H1 (cell line): Measurements from ENCODE around the gene FREM1. TPM values are rescaled to one million over a fixed set of nuclear protein-coding genes. Genes with fewer than 3 reads are reported as not detected.

Experiments used
- SRF ChIP-seq: IDR thresholded peaks from 2 replicates; pipeline ENCODE4 v1.6.1; 2011; ENCODE audit warnings: mild to moderate bottlenecking, low read depth, low read length, moderate library complexity
- TAF7 ChIP-seq: optimal IDR thresholded peaks from 2 replicates; pipeline ENCODE3; 2011; ENCODE audit warnings: low read depth, mild to moderate bottlenecking, inconsistent platforms, low read length, moderate library complexity, borderline replicate concordance
- polyA plus RNA-seq, 7 experiments: library from polyadenylated mRNA; depleted of rRNA in 3 of 7; stranded (reverse) in 5 of 7; unstranded in 2 of 7; fragments of >200 nt in 5 of 7; fragments of 200-250 nt in 2 of 7; gene quantifications; 1 replicate in 5 of 7; 2 replicates in 1 of 7; 4 replicates in 1 of 7; pipeline versions ENCODE4 v1.2.1 to v1.2.3, GENCODE V29; 2011 to 2013; ENCODE audit warnings: missing spikeins in 2 of 7, mixed read lengths in 2 of 7
- total RNA-seq: library from RNA; stranded (reverse); fragmentation: NEBNext Ultra II Directional; extraction: Animal tissue kit (Norgen Biotek cat#: 25700); gene quantifications from 2 replicates; pipeline ENCODE4 v1.2.1, GENCODE V29; 2021

FREM1 gene
- total and polyA plus RNA-seq, 2 of the 8 experiments (the other 6 are each of a cell fraction or from before 2014, with no cell fraction given), result 2.6 to 3.1 TPM

GRCh38 chr9:14906000-14906399, 4.2 kb downstream of the FREM1 start (continued):
- no peak for TF ChIP-seq SRF
- TF ChIP-seq TAF7, result no peak
- TF ChIP-seq, all 59 proteins: peak for 0
